ENCODE data around the gene ANP32D.
"Not testable (repeated sequence)": the region's sequence is repeated elsewhere in the genome, so short reads cannot be mapped to it uniquely, and the experiment has no call there.

The ANP32D gene

GRCh38 chr12:48446161-48446776 lies 26.1 kb upstream of the ANP32D start:
- no peak for TF ChIP-seq POLR2A (IDR thresholded peaks at IDR 0.05; ENCODE audit: extremely low read depth, insufficient read length)
- DNase-seq (ENCODE audit: low read depth): no peak
- no peak overlapping the region for H3K4me3 ChIP-seq (ENCODE audit: low read depth, low read length)

GRCh38 chr12:48447755-48448154 lies 24.6 kb upstream of the ANP32D start:
- TF ChIP-seq MAX (IDR thresholded peaks at IDR 0.05; ENCODE audit: low read depth, low read length): no peak
- TF ChIP-seq CTCF (IDR thresholded peaks at IDR 0.05; ENCODE audit: low read depth, low read length): no peak
- no peak for TF ChIP-seq MYC (IDR thresholded peaks at IDR 0.05; ENCODE audit: low read depth, low read length)
- no peak for TF ChIP-seq POLR2A (IDR thresholded peaks at IDR 0.05; ENCODE audit: extremely low read depth, insufficient read length)
- DNase-seq (ENCODE audit: low read depth): peak; percentile 41
- no peak overlapping the region for H3K4me3 ChIP-seq (ENCODE audit: low read depth, low read length)

- TF ChIP-seq POLR2A (IDR thresholded peaks at IDR 0.05; ENCODE audit: extremely low read depth, insufficient read length) (no peak), CTCF (IDR thresholded peaks at IDR 0.05; ENCODE audit: low read depth, low read length) (no peak), MAX (IDR thresholded peaks at IDR 0.05; ENCODE audit: low read depth, low read length) (no peak), MYC (IDR thresholded peaks at IDR 0.05; ENCODE audit: low read depth, low read length) (no peak)
- no peak overlapping the region for H3K4me3 ChIP-seq (ENCODE audit: low read depth, low read length)
- no peak for DNase-seq (ENCODE audit: low read depth)
Observed at GRCh38 chr12:48451372-48451771, 21.0 kb upstream of the ANP32D start.

GRCh38 chr12:48452961-48453360 lies 19.4 kb upstream of the ANP32D start:
- not testable (repeated sequence) for DNase-seq (ENCODE audit: low read depth); H3K4me3 ChIP-seq (ENCODE audit: low read depth, low read length)

- H3K4me3 ChIP-seq (ENCODE audit: low read depth, low read length): no peak overlapping the region
- peak; percentile 45 for DNase-seq (ENCODE audit: low read depth)
- peak; percentile 30 for TF ChIP-seq CTCF (IDR thresholded peaks at IDR 0.05; ENCODE audit: low read depth, low read length)
- TF ChIP-seq MYC (IDR thresholded peaks at IDR 0.05; ENCODE audit: low read depth, low read length): no peak
Observed at GRCh38 chr12:48454667-48455066, 17.7 kb upstream of the ANP32D start.

- no peak for DNase-seq (ENCODE audit: low read depth)
- no peak overlapping the region for H3K4me3 ChIP-seq (ENCODE audit: low read depth, low read length)
- TF ChIP-seq POLR2A (IDR thresholded peaks at IDR 0.05; ENCODE audit: extremely low read depth, insufficient read length) (no peak), MAX (IDR thresholded peaks at IDR 0.05; ENCODE audit: low read depth, low read length) (no peak), CTCF (IDR thresholded peaks at IDR 0.05; ENCODE audit: low read depth, low read length) (no peak), MYC (IDR thresholded peaks at IDR 0.05; ENCODE audit: low read depth, low read length) (no peak)
Observed at GRCh38 chr12:48455116-48455515, 17.2 kb upstream of the ANP32D start.

GRCh38 chr12:48459259-48459658 lies 13.1 kb upstream of the ANP32D start:
- DNase-seq (ENCODE audit: low read depth): no peak
- no peak for TF ChIP-seq MYC (IDR thresholded peaks at IDR 0.05; ENCODE audit: low read depth, low read length)
- no peak for TF ChIP-seq POLR2A (IDR thresholded peaks at IDR 0.05; ENCODE audit: extremely low read depth, insufficient read length)
- no peak for TF ChIP-seq CTCF (IDR thresholded peaks at IDR 0.05; ENCODE audit: low read depth, low read length)
- TF ChIP-seq MAX (IDR thresholded peaks at IDR 0.05; ENCODE audit: low read depth, low read length): no peak
- H3K4me3 ChIP-seq (ENCODE audit: low read depth, low read length): no peak overlapping the region

GRCh38 chr12:48469027-48469426 lies 3.3 kb upstream of the ANP32D start:
- DNase-seq (ENCODE audit: low read depth); H3K4me3 ChIP-seq (ENCODE audit: low read depth, low read length): not testable (repeated sequence)
